Kidney tubule cell (primary cell): ENCODE measurements around the gene RFC5.
"Not testable (repeated sequence)": the region's sequence is repeated elsewhere in the genome, so short reads cannot be mapped to it uniquely, and the experiment has no call there.

Source experiments
- DNase-seq: peaks from one replicate; pipeline ENCODE4 v3.0.0-alpha.2; 2018; ENCODE audit warnings: low spot score

RFC5 gene

GRCh38 chr12:118015944-118016343 is 559 bp upstream of the RFC5 start:
- DNase-seq = no peak

- no peak for DNase-seq
Observed at GRCh38 chr12:118017926-118018325, 1.4 kb downstream of the RFC5 start.

DNA sequence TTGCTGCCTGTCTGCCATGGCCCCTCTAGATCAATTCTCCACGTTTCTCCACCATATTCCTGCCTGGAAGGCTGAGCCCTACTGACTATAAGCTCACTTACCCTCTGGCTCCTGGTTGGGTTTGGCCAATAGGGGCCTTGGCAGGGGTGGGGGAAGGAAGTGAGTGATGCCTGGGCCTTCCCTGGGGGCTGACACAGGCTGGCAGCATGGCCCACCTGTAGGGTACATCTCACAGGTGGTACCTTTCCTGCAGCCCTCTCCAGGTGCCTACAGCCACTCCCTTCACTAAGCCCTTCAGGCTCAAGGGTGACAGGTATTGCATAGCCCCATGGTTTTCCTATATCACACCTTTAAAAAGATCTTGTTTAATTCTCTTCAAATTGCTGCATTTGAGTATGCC is 3.5 kb downstream of the RFC5 start:
- no peak for DNase-seq

GRCh38 chr12:118022097-118022727 is 5.7 kb downstream of the RFC5 start:
- DNase-seq = not testable (repeated sequence)

DNA sequence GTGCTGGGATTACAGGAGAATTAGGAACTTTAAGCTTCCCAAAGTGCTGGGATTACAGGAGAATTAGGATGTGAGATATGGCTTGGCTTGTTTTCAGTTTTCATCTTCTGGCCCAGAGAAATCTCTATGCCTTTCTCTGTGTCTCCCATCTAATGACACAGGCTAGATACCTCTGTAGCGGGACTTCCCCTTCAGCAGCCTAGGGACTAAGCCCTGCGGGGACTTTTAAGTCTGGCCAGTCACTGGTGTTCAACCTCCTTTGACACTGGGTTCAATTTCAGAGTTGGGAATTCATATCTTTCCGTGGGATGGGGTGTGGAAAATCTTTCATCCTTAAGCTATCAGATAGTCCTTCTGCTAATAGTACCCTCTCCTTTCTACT is 6.2 kb downstream of the RFC5 start:
- DNase-seq = no peak

DNA sequence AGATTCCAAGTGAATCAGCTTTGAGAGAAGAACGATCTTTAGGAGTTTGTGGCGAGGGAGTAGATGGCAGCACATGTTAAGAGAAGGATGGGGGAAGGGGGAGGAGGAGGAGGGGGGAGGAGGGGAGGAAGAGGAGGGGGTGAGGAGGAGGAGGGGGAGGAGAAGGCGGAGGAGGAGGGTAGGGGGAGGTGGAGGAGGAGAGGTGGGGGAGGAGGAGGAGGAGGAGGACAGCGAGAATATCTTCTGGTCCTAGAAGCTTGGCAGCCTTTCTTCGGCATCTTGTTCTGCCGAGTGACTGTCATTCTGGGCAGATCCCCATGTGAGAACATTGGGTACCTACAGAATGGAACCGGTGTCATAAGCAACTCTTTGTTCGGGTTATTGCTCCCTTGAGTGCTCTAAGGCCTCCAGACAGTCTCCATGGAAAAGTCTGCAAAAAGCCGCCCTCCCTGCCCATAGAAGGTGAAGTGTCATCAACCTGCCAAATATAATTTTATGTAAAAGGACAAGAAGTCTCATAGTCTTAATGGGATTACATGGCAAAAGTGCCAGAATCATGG is 6.9 kb downstream of the RFC5 start:
- no peak for DNase-seq

DNA sequence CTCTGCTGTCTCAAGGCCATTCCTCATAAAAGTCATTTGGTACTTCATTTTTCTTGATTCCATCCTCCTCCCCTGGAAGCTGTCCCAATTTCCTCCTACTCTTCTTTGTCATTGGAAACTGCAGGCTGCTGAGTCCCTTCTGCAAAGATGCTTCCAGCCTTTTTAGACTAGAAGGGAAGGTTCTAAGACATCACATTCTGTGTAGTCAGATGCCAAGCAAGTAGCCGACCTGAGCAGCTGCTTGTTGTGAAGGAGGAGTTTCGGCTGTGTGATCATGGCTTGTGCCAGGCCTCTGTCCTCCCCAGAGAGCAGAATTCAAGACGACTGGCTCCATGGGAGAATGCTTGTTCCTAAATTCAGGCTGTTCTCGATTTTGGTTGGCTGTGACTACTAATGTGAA is 8.7 kb downstream of the RFC5 start:
- no peak for DNase-seq

GRCh38 chr12:118029166-118029565 is 12.7 kb downstream of the RFC5 start:
- DNase-seq = no peak

DNA sequence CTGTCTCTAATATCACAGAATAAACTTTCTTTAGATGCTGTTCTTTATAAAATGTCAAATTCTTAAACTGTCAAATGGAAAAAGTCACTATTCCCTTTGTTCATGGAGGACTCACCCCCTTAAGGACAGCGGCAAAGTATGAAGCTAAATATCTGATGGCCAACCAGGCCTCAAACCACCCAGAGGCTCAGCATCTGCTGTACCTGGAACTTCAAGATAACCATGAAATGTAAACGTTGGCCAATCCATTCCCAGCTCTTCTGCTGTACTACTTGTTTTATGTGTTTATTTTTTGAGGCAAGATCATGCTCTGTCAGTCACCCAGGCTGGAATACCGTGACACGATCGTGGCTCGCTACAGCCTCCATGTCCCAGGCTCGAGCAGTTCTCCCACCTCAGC is 15.7 kb downstream of the RFC5 start:
- DNase-seq = no peak

DNA sequence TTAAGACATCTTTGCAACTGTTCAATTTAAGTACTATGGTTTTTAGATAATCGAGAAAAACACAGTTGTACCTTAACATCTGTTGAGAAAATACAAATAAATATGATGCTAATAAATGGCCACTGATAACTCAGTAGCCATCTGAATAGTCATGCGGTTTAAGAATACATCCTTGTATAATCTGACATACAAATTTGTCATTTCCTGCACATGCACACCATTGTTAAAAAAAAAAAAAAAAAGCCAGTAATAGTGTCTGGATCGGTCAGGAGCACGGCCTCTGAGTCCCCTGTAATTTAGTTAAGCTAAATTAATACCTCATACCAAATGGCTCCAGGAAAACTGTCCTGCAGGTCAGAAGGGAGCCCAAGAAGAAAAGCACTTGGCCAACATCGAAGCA is 16.8 kb downstream of the RFC5 start:
- DNase-seq = no peak

DNA sequence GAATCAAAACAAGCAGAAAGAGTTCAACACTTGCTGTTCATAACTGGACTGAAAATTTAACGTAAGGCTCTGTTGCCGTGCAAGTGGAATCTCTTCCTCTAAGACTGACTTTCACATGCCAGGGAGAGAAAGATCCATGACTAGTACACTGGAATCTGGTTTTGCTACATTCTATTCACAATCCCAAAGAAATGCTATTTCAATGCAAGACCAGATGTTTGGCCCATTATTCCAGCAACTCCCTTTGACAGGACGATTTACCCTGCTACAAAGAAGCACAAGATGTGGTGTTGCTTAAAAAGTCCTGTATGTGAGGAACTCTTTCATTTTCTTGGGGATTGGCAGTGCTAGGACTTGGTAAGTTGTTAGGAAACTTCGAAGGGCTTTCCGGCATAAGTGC is 17.4 kb downstream of the RFC5 start:
- no peak for DNase-seq

DNA sequence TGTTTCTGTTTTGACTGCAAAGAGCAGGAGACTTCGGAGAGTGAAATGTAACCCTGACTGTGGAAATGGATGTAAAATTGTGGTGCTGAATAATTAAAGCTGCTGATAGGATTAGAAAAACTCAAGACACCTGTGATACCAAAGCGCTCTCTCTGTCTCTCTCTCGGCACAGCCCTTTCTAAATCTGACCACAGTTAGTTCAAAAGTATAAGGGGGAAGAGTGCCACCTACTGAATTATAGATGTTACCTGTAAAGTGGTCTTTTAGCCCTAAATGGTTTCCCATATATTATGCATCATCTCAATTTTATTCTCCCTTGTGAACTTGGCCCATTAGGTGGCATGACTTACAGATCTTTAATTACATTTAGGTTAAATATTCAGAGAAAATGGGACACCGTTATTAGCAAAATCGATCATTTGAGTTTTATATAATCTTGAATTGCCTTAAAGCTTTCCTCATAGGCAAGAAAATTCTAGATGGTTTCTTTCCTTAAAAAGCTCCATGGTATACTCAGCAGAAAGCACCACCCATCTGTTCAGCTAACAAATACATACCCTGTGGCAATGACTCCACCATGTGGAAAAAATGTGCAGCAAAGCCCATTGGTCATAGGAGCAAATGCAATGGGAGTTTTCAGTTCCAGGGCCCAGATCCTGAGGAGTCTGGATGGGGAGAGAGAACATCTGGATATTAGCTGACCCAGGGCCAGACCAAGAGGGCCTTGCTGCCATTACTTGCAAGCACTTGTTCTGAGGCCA is 18.1 kb downstream of the RFC5 start:
- peak; percentile 53 for DNase-seq

DNA sequence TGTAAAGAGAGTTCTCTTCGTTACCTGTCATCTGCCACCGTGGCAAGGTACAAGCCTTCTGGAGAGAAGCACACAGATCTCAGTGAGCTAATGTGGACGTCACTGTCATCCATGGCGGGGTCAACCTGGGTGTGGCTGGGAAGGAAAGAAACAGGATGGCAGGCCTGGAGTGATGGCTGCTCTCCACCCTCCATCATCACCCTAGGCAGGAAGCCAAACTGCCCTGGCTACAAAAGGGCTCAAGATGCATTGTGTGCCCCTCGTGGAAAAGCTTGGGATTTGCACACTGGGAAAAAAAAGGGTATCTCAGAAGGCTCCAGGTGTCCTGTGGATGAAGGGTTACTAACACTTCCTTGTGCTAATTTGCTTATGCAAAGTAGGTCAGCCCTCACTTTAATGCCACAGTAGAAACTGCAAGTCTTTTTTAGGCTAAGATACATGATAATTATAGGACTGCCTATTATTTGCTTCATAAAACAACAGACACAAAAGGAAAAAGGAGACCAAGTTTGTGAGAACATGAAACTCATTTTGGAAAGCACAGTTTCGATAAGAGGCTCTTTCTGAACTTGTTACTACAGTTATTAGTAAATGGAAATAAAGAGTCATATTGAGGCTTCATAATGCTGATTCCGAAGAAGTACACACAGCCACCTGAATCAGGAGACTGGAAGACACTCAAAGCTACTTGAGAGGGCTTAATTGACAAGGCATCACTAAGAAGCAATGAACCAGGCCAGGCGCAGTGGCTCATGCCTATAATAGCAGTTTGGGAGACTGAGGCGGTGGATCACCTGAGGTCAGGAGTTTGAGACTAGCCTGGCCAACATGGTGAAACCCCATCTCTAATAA is 18.9 kb downstream of the RFC5 start:
- peak; percentile 22 for DNase-seq

GRCh38 chr12:118036672-118037411 is 20.3 kb downstream of the RFC5 start:
- no peak for DNase-seq

GRCh38 chr12:118038137-118038536 is 21.6 kb downstream of the RFC5 start:
- no peak for DNase-seq

DNA sequence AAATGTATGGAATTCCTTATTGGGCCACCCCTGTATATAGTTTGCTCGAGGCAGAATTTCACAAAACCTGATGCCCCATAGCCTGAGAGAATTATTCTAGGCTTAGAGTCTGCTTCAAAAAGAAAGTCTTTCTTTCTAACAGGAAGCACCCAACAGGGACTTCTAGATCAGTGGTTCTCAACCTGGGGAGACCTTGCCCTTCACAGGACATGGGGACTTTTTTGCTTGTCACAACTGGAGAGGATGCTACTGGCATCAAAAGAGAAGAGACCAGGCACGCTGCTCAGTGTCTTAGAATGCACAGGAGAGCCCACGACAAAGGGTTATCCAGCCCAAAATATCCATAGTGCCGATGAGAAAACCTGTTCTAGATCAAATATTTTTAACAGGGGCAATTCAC is 25.6 kb downstream of the RFC5 start:
- no peak for DNase-seq

GRCh38 chr12:118044075-118044474 is 27.6 kb downstream of the RFC5 start:
- no peak for DNase-seq

- no peak for DNase-seq
Observed at GRCh38 chr12:118044577-118044976, 28.1 kb downstream of the RFC5 start.

GRCh38 chr12:118046430-118046829 is 29.9 kb downstream of the RFC5 start:
- no peak for DNase-seq

DNA sequence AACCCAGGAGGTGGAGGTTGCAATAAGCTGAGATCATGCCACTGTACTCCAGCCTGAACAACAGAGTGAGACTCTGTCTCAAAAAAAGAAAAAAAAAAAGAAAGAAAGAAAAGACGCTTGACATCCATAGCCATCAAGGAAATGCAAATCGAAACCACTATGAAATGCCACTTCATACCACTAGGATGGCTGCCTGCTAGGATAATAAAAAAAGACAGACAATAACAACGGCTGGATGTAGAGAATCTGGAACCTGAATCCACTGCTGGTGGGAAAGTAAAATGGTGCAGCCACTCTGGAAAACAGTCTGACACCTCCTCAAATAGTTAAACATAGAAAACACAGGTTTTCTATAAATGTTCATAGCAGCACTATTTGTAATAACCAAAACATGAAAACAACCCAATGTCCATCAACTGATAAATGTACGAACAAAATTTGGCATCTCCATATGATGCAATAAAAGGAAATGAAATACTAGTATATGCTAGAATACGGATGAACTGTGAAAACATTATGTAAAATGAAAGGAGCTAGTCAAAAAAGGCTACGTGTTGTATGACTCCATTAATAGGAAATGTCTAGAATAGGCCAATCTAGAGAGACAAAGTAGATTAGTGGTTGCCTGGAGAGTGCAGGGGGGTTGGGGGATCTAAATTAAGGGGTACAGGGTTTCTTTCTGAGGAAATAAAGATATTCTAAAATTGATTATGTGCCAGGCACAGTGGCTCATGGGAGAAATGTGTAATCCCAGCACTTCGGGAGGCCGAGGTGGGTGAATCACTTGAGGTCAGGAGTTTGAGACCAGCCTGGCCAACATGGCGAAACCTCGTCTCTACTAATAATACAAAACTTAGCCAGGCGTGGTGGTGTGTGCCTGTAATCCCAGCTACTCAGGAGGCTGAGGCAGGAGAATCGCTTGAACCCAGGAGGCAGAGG is 34.7 kb downstream of the RFC5 start:
- peak; percentile 15 for DNase-seq
